LNCaP clone FGC (cell line): ENCODE results near the gene CCNDBP1.
A peak's percentile ranks its signal among the peaks of the same experiment; 100 is the strongest.

Experiments used
- DNase-seq: peaks from one replicate; pipeline ENCODE4 v3.0.0-alpha.2; 2011; ENCODE audit warnings: low read depth
- H3K4me3 ChIP-seq: 2 replicates; pipeline ENCODE4 v1.5.1; 2011; ENCODE audit warnings: mild to moderate bottlenecking, low read depth, low read length, control low read depth
- TF ChIP-seq, protein P1 (sequence below): IDR thresholded peaks from 2 replicates; pipeline ENCODE4 v1.5.1; 2012; ENCODE audit warnings: mild to moderate bottlenecking; ENCODE audit not compliant: control insufficient read depth, insufficient read depth; ENCODE audit errors: extremely low read depth

Gene CCNDBP1, protein sequence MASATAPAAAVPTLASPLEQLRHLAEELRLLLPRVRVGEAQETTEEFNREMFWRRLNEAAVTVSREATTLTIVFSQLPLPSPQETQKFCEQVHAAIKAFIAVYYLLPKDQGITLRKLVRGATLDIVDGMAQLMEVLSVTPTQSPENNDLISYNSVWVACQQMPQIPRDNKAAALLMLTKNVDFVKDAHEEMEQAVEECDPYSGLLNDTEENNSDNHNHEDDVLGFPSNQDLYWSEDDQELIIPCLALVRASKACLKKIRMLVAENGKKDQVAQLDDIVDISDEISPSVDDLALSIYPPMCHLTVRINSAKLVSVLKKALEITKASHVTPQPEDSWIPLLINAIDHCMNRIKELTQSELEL

GRCh38 chr15:43185157-43186002 lies at the start of gene CCNDBP1:
CCNDBP1 (plus strand) TSS chr15:43185403; CDS start chr15:43185499, 96 bp downstream.
- DNase-seq: peak; percentile 76
- TF ChIP-seq, protein P1, sequence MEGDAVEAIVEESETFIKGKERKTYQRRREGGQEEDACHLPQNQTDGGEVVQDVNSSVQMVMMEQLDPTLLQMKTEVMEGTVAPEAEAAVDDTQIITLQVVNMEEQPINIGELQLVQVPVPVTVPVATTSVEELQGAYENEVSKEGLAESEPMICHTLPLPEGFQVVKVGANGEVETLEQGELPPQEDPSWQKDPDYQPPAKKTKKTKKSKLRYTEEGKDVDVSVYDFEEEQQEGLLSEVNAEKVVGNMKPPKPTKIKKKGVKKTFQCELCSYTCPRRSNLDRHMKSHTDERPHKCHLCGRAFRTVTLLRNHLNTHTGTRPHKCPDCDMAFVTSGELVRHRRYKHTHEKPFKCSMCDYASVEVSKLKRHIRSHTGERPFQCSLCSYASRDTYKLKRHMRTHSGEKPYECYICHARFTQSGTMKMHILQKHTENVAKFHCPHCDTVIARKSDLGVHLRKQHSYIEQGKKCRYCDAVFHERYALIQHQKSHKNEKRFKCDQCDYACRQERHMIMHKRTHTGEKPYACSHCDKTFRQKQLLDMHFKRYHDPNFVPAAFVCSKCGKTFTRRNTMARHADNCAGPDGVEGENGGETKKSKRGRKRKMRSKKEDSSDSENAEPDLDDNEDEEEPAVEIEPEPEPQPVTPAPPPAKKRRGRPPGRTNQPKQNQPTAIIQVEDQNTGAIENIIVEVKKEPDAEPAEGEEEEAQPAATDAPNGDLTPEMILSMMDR: peak; percentile 21
- peak within 1 kb of the TSS; percentile 80 for H3K4me3 ChIP-seq

DNA sequence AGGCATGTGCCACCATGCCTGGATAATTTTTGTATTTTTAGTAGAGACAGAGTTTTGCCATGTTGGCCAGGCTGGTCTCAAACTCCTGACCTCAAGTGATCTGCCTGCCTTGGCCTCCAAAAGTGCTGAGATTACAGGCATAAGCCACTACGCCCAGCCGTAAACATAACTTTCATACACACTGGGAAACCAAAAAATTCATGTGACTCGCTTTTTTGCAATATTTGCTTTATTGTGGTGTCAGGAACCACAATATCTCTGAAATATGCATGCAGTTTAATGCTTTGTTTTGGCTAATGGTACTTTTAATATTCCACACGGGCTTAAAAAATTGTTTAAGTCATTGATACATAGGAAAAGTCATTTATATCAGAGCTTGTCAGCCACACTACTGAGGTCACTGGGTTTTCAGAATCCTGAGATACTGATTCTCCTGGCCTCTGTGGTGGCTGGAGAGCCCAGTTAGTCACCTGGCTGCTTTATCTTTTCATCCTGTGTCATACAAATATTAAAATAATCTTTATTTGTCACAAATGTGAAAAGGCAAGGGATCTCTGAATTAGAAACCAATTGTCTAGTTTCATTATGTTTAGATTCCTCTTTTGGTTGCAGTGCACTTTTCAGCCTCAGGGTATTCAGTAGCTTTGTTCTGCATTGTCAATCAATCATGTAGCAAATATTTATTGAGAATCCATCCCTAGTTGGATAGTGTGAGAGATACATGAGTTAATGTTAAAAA lies 41.8 kb upstream of the CCNDBP1 start:
- no peak for DNase-seq
- TF ChIP-seq, protein P1: no peak
- no peak overlapping the region for H3K4me3 ChIP-seq

GRCh38 chr15:43144512-43144911 lies 40.7 kb upstream of the CCNDBP1 start:
- TF ChIP-seq, protein P1: no peak
- DNase-seq: no peak

GRCh38 chr15:43146184-43146583 lies 39.0 kb upstream of the CCNDBP1 start:
- DNase-seq: no peak
- no peak overlapping the region for H3K4me3 ChIP-seq
- TF ChIP-seq, protein P1: no peak

More at GRCh38 chr15:43144512-43144911, 40.7 kb upstream of the CCNDBP1 start:
- no peak overlapping the region for H3K4me3 ChIP-seq

DNA sequence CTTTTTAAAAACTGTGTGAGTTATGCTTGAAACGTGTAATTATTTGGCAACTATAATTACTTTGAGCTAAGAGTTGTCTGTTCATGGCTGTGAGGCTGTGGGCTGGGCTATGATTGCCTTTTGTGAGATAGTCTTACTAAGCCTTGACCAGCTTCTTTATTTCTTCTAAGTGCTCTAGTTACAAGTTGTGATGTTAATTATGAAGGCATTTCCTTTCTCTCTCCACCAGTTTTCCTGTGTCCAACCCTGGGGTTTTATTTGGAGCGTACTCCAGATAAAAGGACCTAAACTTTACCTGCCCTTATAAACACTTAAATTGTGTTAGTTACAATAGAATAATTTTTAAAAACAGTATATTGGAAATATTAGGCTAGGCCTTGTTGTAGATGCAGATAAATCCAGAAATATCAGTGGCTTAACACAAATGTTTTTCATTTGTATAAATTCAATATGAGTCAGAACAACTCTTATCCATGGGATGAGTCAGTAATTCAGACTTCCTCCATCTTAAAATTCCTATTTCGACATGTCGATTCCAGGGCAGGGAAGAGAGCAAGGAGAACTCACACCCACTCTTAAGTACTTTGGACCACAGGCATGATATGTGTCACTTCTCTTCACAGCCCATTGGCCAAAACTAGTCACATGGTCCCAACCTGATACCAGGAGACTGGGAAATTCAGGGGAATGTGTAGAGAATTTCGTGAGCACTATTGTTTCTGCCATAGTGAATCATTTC lies 34.8 kb upstream of the CCNDBP1 start:
- no peak for DNase-seq
- H3K4me3 ChIP-seq: no peak overlapping the region
- TF ChIP-seq, protein P1: no peak

DNA sequence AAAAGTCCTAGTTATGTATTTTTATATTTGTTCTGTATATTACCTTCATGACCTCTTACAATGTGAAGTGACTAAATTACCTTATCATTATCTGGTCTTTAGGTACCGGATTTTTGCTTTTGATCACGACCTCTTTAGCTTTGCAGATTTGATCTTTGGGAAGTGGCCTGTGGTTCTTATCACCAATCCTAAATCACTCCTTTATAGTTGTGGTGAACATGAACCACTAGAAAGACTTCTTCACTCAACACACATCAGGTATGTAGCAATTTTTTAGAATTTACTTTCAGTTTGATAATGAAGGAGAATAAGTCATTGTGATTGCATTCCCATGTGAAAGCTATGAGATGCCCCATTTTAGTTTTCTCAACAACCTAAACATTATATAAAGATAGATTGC lies 33.5 kb upstream of the CCNDBP1 start:
- no peak for DNase-seq
- TF ChIP-seq, protein P1: no peak
- no peak overlapping the region for H3K4me3 ChIP-seq
